AG09319 (cell line): Measurements from ENCODE around the gene SCN9A.

Source experiments
- DNase-seq: peaks from one replicate; pipeline ENCODE4 v3.0.0-alpha.2; 2010; ENCODE audit warnings: low read depth; ENCODE audit errors: extremely low read depth
- TF ChIP-seq, protein P1 (sequence below): IDR thresholded peaks from 2 replicates; pipeline ENCODE4 v1.5.1; 2011; ENCODE audit warnings: low read depth, mild to moderate bottlenecking, inconsistent platforms, low read length, moderate library complexity

SCN9A gene

DNA sequence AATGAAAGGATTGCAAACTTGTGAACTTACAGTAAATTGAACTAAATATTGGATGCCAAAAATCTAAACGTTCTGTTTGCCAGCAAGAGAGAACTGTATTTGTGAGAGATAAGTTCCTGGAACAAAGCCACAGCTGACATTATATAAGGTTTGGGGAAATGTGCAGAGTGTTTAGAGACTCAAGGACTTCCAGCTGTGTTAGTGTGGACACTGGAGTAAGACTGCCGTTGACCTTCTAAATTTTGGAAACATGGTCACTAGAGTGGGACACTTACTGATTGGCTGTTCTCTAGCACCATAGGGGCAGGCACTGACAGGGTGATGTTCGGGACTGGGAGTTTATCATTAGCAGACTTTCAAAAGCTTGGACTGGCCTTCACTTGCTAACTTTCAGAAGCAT is 40.5 kb downstream of the SCN9A start:
- TF ChIP-seq, protein P1, sequence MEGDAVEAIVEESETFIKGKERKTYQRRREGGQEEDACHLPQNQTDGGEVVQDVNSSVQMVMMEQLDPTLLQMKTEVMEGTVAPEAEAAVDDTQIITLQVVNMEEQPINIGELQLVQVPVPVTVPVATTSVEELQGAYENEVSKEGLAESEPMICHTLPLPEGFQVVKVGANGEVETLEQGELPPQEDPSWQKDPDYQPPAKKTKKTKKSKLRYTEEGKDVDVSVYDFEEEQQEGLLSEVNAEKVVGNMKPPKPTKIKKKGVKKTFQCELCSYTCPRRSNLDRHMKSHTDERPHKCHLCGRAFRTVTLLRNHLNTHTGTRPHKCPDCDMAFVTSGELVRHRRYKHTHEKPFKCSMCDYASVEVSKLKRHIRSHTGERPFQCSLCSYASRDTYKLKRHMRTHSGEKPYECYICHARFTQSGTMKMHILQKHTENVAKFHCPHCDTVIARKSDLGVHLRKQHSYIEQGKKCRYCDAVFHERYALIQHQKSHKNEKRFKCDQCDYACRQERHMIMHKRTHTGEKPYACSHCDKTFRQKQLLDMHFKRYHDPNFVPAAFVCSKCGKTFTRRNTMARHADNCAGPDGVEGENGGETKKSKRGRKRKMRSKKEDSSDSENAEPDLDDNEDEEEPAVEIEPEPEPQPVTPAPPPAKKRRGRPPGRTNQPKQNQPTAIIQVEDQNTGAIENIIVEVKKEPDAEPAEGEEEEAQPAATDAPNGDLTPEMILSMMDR: no peak
- no peak for DNase-seq

- no peak for DNase-seq
- TF ChIP-seq, protein P1: no peak
These were observed 40.9 kb downstream of the SCN9A start for GRCh38 chr2:166334805-166335204.

DNA sequence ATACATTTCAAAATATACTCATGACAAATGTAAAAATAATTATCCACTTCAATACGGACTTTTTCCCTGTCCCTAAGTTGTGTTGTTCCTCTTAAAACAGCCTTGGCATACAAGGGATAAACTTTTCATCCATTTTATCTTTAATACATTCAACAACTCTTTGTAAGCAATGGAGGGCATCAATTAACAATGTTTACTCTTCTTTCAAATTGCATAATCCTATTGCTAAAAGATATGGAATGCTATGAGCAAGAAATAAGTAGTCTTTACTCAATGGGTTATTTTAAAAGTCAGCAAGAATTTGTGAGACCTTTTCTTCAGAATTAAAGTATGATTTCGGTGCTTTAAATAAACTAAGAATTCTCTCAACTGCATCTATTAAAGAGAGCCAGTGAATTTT is 41.9 kb downstream of the SCN9A start:
- DNase-seq: no peak
- TF ChIP-seq, protein P1: no peak

DNA sequence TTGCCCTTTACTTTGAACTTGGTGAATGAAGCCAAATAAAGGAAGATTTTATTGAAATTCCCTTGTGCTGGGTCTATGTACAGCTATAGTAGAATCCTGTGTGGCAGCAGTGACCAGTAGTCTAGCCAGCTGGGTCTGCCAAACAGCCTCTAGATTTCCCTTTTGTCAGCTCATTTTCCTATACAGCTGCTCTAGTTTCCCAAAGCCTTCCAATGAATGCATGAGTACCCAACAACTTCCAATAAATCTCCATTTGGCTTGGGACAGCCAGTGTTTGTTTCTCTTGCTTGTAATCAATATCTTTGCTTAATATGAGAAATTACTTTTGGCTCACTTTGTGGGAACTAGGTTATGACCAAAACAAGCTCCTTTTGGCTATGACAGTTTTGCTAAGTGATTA is 43.6 kb downstream of the SCN9A start:
- TF ChIP-seq, protein P1: no peak
- no peak for DNase-seq

DNA sequence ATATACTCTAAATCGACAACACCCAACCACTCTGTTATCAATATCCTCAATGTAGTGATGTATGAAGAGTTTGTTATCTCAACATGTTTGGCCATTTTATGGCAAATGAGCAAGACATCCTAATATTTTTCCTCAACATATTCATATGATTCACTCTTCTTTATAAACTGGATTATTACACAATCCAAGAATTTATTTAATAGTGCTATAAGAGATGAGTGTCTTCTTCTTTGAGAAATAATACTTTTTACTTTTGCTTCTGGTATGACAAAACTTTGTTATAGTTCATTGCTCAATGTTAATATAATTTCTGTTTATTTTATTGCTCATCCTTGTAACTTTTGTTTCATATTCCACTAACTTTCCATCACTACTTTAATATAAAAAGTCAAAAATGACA is 44.3 kb downstream of the SCN9A start:
- TF ChIP-seq, protein P1: no peak
- no peak for DNase-seq

GRCh38 chr2:166329465-166329864 is 46.3 kb downstream of the SCN9A start:
- TF ChIP-seq, protein P1: no peak
- DNase-seq: no peak

DNA sequence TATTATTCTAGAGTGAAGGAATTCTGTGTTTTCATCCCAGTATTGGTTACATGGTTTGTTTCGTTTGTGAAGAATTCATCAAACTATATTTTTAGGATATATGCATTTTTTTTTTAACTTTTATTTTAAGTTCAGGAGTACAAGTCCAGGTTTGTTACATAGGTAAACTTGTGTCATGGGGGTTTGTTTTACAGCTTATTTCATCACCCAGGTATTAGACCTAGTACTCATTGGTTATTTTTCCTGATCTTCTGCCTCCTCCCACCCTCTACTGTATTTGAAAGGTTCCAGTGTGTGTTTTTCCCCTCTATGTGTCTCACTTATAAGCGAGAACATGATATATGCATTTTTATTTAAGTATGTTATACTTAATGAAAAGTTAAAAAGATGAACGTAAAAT is 47.6 kb downstream of the SCN9A start:
- DNase-seq: no peak
- TF ChIP-seq, protein P1: no peak
